Lower lobe of right lung (tissue), 2 donors: ENCODE data around the gene LDAF1. TPM values are rescaled to one million over a fixed set of nuclear protein-coding genes. Genes with fewer than 3 reads are reported as not detected.
"Not testable (repeated sequence)": the region's sequence is repeated elsewhere in the genome, so short reads cannot be mapped to it uniquely, and the experiment has no call there.

Experiments
- ATAC-seq, 2 donors: fragments of 200-7000 bp; cut with Tn5 transposase; one replicate each; pipeline ENCODE4 v1.9.1; 2020 to 2022; ENCODE audit warnings: mild to moderate bottlenecking in 2 of 2, moderate library complexity in 2 of 2
- DNase-seq: peaks from one replicate; pipeline ENCODE4 v3.0.0-alpha.2; 2020
- H3K27ac ChIP-seq: fragments of 200-600 bp; one replicate; pipeline ENCODE4 v1.8.0; 2022
- H3K27me3 ChIP-seq: fragments of 200-600 bp; one replicate; pipeline ENCODE4 v1.8.0; 2022; ENCODE audit warnings: low read depth
- H3K36me3 ChIP-seq: fragments of 200-600 bp; one replicate; pipeline ENCODE4 v1.8.0; 2022; ENCODE audit warnings: mild to moderate bottlenecking
- H3K4me1 ChIP-seq: fragments of 200-600 bp; one replicate; pipeline ENCODE4 v1.8.0; 2022
- H3K4me3 ChIP-seq: fragments of 200-600 bp; one replicate; pipeline ENCODE4 v1.8.0; 2022; ENCODE audit warnings: mild to moderate bottlenecking
- H3K9me3 ChIP-seq: fragments of 200-600 bp; one replicate; pipeline ENCODE4 v1.8.0; 2022
- intact Hi-C: fragments of 100-400 bp; cut with DNase I; formaldehyde crosslinking; loops from one replicate; pipeline ENCODE4 v1.11.0; 2022
- total RNA-seq: library from RNA; stranded (reverse); fragmentation: NEBNext Ultra II Directional; extraction: Animal tissue kit (Norgen Biotek cat#: 25700); gene quantifications from one replicate; pipeline ENCODE4 v1.2.1, GENCODE V29; 2021
- TF ChIP-seq, protein P1 (sequence below): fragments of 200-600 bp; IDR thresholded peaks from one replicate; pipeline ENCODE4 v1.8.0; 2022; ENCODE audit warnings: antibody characterized with exemption, mild to moderate bottlenecking
- donor health status: DM: no; HTN: yes; CAD: no; lungs with severe emphysema.

Gene LDAF1
- total RNA-seq, 1 donor from 2014 or later: 39.8 TPM

DNA sequence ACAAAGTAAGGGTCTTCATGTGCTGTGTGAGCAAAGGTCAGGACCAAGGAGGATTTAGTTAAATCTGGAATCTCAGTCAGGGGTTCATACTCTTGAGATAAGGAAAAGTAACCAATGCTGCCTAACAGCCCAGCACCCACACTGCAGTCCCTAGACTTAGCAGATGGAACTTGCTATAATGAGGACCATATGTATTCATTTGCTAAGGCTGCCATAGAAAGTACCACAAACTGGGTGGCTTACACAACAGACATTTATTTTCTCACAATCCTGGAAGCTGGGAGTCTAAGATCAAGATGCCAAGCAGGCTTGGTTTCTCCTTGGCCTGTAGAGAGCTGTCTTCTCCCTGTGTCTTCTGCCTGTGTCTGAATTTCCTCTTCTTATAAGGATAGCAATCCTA lies 32.1 kb downstream of the LDAF1 start:
- Histone ChIP-seq H3K36me3 (no peaks in the 10 kb centered on the region), H3K27me3 (no peaks in the 10 kb centered on the region), H3K9me3 (no peaks in the 10 kb centered on the region), H3K4me3 (no peak overlapping the region), H3K27ac (no peak overlapping the region), H3K4me1 (peaks cover 6% of the 10 kb centered on the region)
- ATAC-seq (no peak), DNase-seq (no peak)
- intact Hi-C loops: no loop called here
- TF ChIP-seq, protein P1, sequence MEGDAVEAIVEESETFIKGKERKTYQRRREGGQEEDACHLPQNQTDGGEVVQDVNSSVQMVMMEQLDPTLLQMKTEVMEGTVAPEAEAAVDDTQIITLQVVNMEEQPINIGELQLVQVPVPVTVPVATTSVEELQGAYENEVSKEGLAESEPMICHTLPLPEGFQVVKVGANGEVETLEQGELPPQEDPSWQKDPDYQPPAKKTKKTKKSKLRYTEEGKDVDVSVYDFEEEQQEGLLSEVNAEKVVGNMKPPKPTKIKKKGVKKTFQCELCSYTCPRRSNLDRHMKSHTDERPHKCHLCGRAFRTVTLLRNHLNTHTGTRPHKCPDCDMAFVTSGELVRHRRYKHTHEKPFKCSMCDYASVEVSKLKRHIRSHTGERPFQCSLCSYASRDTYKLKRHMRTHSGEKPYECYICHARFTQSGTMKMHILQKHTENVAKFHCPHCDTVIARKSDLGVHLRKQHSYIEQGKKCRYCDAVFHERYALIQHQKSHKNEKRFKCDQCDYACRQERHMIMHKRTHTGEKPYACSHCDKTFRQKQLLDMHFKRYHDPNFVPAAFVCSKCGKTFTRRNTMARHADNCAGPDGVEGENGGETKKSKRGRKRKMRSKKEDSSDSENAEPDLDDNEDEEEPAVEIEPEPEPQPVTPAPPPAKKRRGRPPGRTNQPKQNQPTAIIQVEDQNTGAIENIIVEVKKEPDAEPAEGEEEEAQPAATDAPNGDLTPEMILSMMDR: no peak

DNA sequence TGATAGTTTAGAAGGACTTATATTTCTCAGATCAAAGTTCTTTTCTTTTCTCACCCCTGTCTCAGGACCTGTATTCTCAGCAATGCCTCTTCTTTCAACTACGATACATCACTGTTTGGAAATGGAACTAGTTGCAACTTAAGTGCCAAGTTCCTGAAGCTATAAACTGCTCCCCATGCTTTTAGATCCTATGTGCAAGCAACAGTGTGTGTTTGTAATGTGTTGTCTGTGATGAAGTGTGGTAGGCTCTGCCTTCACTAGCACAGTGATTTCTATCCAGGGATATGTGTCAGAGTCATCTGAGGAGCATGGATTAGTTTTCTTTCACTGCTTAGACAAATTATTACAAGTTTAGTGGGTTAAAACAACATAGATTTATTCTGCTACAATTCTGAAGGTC lies 34.5 kb downstream of the LDAF1 start:
- intact Hi-C loops: no loop called here
- no peaks in the 10 kb centered on the region for H3K9me3 ChIP-seq

DNA sequence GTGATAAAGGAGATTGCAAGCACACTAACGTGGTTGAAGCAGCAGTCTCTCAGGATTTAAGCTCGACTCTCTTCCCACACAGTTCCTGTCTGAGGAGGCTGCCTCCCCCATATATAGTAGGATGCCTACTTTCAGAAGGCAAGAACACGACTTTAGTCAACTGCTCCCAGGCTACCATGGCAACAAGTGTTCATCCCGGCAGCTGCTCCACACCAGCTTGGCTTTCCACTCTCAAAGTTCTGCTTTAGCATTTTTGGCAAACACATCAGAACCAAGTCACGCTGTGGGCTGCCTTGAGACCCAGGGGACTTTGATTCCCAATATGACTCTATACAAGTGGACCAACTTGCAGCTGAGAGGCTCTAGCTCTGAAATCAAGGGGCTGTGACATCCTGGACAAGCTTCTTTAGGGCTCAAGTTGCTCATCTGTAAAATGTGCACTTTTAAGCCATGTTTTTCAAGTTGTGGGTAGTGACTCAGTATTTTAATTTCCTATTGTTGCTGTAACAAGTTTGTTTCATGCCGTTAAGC lies 36.4 kb downstream of the LDAF1 start:
- Histone ChIP-seq H3K27ac (no peak overlapping the region), H3K36me3 (no peaks in the 10 kb centered on the region), H3K4me3 (no peak overlapping the region), H3K9me3 (no peaks in the 10 kb centered on the region), H3K4me1 (no peaks in the 10 kb centered on the region), H3K27me3 (no peaks in the 10 kb centered on the region)
- intact Hi-C loops: no loop called here
- DNase-seq (no peak), ATAC-seq (no peak)
- TF ChIP-seq, protein P1: no peak

More for the DNA sequence above, 34.5 kb downstream of the LDAF1 start:
- H3K27ac ChIP-seq: no peak overlapping the region
- no peak for ATAC-seq
- H3K27me3 ChIP-seq: no peaks in the 10 kb centered on the region
- TF ChIP-seq, protein P1: no peak
- peaks cover 6% of the 10 kb centered on the region for H3K4me1 ChIP-seq
- no peak for DNase-seq
- no peak overlapping the region for H3K4me3 ChIP-seq
- no peaks in the 10 kb centered on the region for H3K36me3 ChIP-seq

DNA sequence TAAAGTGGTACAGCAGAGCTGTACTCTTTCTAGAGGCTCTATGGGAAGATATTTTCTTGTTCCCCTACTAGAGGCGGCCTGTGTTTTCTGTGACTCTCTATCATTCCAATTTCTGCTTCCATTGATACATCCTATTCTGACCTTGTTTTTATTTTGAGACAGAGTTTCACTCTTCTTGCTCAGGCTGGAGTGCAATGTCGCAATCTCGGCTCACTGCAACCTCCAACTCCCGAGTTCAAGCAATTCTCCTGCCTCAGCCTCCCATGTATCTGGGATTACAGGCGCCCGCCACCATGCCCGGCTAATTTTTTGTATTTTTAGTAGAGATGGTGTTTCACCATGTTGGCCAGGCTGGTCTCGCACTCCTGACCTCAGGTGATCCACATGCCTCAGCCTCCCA lies 36.9 kb downstream of the LDAF1 start:
- H3K4me3 ChIP-seq, H3K27ac ChIP-seq, H3K4me1 ChIP-seq, DNase-seq, H3K9me3 ChIP-seq, H3K27me3 ChIP-seq, intact Hi-C loops, ATAC-seq, H3K36me3 ChIP-seq: not testable (repeated sequence)

DNA sequence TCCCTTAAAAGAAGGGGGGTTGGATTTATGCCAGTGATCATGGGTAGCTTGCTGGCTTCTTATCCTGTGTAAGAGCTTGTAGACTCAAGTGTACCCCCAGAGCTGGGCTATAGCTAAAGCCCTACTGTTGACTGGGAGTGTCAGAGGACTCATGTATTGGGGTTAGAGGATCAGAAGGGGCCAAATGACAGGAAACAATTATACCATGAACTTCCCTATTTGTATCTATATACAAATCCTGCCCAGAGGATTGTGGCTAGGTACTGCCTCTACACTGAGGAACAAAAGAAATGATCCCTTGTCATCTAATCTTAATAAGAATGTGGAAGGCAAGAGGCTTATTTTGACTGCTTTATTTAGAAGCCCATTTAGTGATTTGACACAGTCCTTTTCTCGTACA lies 38.6 kb downstream of the LDAF1 start:
- Histone ChIP-seq H3K27ac (no peak overlapping the region), H3K27me3 (no peaks in the 10 kb centered on the region), H3K4me3 (no peak overlapping the region), H3K4me1 (no peaks in the 10 kb centered on the region), H3K36me3 (no peaks in the 10 kb centered on the region), H3K9me3 (no peaks in the 10 kb centered on the region)
- DNase-seq (no peak), ATAC-seq (no peak)
- intact Hi-C loops: no loop called here
- TF ChIP-seq, protein P1: no peak

DNA sequence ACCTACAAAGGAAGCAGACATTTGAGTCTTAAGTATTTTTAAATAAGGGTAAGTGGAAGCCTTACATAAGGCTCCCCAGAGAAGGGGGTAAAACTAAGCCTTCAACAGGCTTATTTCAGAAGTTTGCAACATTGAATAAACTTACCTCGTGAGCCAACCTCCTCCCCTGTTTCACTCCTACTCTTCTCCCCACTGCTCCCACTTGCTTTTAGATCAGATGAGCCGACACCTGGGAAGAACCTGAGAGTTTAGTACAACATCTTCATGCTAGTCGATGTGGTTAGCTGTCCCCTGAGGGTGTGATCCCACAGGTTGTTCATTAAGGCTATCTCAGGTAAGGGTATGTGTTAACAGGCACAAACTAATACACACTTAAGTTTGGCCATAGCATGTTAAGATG lies 39.1 kb downstream of the LDAF1 start:
- intact Hi-C loops: no loop called here
- DNase-seq (no peak), ATAC-seq (no peak)
- H3K27ac ChIP-seq: no peak overlapping the region
- TF ChIP-seq, protein P1: no peak
- H3K27me3 ChIP-seq: no peaks in the 10 kb centered on the region
- no peaks in the 10 kb centered on the region for H3K9me3 ChIP-seq
- no peaks in the 10 kb centered on the region for H3K4me1 ChIP-seq
- H3K4me3 ChIP-seq: no peak overlapping the region
- no peaks in the 10 kb centered on the region for H3K36me3 ChIP-seq
